HG03064 (cell line): Measurements from ENCODE around the gene TMEM92.

Source experiments
- ATAC-seq: cut with Tn5 transposase; IDR thresholded peaks from one replicate; pipeline ENCODE4 v1.9.1; 2021; ENCODE audit warnings: low read depth; ENCODE audit not compliant: unreplicated experiment

The TMEM92 gene

DNA sequence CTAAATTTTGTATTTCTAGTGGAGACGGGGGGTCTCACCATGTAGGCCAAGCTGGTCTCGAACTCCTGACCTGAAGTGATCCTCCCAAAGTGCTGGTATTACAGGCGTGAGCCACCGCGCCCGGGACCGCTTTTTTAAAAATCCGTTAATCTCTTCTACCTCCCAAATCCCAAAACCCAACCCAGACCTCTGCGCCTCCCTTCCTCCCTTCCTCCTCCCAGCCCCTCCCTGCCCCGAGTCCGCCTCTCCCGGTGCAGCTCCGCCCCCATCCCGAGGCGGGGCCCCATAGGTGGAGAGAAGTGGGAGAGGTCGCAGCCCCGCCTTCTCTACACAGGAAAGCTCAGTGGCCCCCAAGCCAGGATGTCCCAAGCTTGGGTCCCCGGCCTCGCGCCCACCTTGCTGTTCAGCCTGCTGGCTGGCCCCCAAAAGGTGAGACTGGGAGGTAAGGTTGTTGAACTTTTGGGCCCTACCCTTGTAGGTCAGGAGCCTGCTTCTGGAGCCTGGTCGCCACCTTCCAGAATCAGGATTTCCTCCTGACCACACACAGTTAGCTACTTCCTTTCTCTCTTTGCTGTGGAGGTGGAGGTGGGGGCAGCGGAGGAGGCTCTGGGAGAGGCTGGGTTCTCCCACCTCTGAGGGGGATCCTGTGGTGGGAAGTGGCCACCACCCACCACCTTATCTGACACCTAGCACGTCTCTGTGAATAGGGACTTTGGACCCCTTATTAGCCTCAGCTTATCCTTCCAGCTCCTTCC is at the start of gene TMEM92:
TSS of gene TMEM92 (plus strand) at position 325 of the 755 bp plus-strand sequence. CDS start at position 361, 36 bp downstream.
- ATAC-seq, result no peak

DNA sequence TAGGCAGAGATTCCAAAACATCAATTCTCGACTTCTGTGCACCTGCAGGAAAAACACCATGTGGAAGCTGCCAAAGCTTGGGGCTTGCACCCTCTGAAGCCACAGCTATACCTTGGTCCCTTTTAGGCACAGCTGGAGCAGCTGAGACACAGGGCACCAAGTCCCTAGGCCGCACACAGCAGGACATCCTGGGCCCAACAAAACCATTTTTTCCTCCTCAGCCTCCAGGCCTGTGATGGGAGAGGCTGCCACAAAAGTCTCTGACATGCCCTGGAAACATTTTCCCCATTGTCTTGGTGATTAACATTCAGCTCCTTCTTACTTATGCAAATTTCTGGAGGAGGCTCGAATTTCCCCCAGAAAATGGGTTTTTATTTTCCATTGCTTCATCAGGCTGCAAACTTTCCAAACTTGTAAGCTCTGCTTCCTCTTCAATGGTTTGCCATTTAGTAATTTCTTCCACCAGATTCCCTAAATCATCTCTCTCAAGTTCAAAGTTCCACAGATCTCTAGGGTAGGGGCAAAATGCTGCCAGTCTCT is 48.5 kb upstream of the TMEM92 start:
- no peak for ATAC-seq

DNA sequence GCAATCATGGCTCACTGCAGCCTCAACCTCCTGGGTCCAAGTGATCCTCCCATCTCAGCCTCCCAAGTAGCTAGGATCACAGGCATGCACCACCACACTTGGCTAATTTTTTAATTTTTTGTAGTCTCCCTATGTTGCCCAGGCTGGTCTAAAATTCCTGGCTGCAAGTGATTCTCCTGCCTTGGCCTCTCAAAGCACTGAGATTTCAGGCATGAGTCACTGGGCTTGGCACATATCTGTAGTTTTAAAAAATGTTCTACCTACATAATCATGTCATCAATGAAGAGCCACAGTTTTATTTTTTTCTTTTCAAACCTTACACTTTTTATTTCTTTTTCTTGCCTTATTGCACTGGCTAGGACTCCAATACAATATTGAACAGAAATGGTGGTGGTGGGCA is 39.7 kb upstream of the TMEM92 start:
- no peak for ATAC-seq

DNA sequence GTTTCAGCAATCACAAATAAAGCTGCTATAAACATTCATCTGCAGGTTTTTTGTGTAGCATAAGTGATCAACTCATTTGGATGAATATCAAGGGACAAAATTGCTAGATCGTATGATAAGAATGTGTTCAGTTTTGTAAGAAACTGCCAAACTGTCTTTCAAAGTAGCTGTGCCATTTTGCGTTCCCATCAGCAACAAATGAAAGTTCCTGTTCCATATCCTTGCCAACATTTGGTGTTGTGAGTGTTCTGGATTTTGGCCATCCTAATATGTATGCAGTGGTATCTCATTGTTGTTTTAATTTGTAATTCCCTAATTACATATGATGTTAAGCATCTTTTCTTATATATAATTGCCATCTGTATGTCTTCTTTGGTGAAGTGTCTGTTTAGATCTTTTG is 36.4 kb upstream of the TMEM92 start:
- ATAC-seq, result no peak

DNA sequence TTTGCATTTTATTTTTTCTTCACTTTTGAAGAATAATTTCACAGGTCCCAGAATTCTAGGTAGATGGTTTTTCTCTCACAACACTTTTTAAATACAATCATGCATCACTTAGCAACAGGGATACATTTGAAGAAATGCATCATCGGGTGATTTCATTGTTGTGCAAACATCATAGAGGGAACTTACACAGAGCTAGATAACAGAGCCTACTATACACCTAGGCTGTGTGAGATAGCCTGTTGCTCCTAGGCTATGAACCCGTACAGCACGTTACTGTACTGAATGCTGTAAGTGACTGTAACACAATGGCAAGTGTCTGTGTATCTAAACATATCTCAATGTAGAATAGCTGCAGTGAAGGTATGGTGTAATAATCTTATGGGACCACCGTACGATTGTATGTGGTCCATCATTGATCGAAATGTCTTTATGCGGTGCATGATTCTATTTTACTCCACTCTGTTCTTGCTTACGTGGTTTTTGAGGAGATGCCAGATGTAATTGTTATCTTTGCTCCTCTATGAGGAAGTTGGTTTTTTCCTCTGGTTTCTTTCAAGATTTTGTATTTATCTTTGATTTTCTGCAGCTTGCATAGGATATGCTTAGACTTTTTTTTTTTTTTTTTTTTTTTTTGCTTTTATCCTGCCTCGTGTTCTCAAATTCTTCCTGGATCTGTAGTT is 35.5 kb upstream of the TMEM92 start:
- ATAC-seq, result no peak

GRCh38 chr17:50239937-50240336 is 34.3 kb upstream of the TMEM92 start:
- no peak for ATAC-seq

DNA sequence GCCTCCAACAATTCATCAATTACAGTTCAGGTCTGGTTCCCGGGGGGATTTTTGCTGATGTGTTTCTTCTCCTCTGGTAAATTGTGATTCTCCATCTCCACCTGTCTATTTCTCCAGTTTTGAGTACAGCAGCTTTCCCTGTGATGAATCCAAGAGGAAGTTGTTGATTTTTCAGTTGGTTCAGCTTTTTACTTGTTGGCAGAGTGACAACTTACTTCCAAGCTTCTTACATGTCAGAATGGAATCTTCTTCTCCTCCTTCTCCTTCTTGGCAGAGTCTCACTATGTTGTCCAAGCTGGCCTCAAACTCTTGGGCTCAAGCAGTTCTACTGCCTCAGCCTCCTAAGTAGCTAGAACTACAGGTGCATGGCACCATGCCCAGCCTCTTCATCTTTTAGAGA is 33.4 kb upstream of the TMEM92 start:
- ATAC-seq, result no peak

GRCh38 chr17:50241431-50241830 is 32.8 kb upstream of the TMEM92 start:
- ATAC-seq, result no peak

GRCh38 chr17:50244771-50245170 is 29.5 kb upstream of the TMEM92 start:
- ATAC-seq, result no peak

DNA sequence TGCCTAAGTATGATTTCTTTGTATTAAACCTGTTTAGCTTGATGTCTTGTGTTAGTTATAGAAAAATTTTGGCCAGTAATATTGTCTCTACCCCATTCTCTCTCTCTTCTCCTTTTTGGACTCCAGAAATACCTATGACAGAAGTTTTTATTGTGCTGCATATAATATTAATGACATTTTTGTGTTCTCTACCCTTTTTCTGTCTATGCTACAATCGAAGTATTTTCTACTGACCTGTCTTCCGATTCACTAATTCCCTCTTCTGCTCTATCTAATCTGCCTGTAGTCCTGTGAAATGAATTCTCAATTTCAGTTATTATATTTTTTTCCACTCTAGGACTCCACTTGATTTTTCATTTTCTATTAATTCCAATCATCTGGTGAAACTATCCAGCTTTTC is 26.0 kb upstream of the TMEM92 start:
- no peak for ATAC-seq

- ATAC-seq, result no peak
Measured at GRCh38 chr17:50252781-50253180, 21.5 kb upstream of the TMEM92 start.

- no peak for ATAC-seq
Measured at GRCh38 chr17:50255766-50256635, 18.3 kb upstream of the TMEM92 start.

- no peak for ATAC-seq
Measured at GRCh38 chr17:50256826-50257618, 17.2 kb upstream of the TMEM92 start.

DNA sequence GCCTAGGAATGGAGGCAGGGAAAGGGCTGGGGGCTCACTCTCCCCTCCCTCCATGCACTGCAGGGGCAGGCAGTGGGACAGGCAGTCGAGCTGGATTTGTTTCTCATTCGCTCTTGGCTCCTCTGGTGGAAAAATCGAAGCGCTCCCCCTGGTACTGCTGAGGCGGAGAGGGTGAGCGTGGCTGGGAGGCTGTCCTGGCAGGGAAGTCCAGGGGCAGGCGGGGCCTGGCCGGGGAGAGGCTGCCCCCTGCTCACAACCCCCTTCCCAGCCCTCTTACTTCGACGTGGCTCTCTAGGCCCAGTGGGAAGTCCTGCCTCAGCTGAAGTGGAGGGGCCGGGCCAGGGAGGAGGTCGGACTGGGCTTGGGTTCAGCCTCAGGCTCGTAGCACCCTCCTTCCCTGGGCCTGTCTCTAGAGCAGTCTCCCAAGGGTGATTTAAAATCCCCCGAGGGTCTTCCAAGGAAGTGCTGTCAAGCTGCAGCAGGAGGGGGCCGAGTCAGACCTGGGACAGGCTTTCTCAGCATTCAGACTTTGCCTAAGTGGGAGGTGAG is 16.5 kb upstream of the TMEM92 start:
- no peak for ATAC-seq

- ATAC-seq, result no peak
Measured at GRCh38 chr17:50258647-50259476, 15.4 kb upstream of the TMEM92 start.

- ATAC-seq, result no peak
Measured at GRCh38 chr17:50259477-50260324, 14.6 kb upstream of the TMEM92 start.

DNA sequence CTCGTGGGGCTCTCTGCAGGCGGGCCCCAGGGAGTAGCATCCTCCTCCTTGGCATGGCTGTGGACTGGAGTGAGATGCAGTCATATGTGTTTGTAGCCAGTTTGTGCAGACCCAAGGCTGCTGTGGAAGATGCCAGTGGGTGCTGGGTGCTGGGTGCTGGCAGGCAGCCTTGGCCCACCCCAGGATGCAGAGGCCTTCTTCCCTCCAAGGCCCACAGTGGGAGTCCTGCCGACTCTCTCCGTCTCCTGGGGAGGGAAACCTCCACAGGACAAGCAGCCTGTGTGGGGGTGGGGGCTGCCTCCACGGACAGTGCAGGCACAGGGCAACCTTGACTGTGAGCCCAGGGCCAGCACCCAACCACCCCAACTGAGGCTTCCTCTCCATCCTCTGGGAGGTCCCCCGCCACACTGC is 13.8 kb upstream of the TMEM92 start:
- ATAC-seq, result no peak
